ENCODE data around the gene CACNA1G.

The CACNA1G gene

DNA sequence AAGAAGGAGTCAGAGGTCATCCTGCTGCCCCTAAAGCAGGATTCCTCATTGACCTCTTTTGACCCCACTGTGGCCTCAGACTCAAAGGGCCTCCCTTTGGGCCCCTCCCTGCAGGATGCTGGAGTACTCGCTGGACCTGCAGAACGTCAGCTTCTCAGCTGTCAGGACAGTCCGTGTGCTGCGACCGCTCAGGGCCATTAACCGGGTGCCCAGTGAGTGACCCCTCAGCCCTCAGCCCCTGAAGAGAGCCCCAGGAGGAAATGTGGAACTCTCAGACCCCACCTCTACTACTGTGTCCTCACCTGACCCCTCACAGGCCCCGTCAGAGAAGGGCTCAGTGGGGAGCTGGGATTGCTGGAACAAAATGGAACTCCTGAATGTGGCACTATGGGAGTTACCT lies 9.1 kb downstream of the CACNA1G start:
- TF ChIP-seq TAF1 (IDR thresholded peaks at IDR 0.05; ENCODE audit: borderline replicate concordance, insufficient read depth, low read length) (no peak), REST (IDR thresholded peaks at IDR 0.05; ENCODE audit: insufficient read depth in 1 of 2, low read depth in 2 of 2, low read length in 2 of 2) (no peak), SIN3A (IDR thresholded peaks at IDR 0.05; ENCODE audit: borderline replicate concordance, insufficient read depth, low read length) (no peak), POLR2AphosphoS5 (IDR thresholded peaks at IDR 0.05; ENCODE audit: low read depth, low read length) (no peak), FOXP2 (optimal IDR thresholded peaks at IDR 0.05; ENCODE audit: borderline replicate concordance, extremely low read depth, extremely low read length, insufficient read depth) (no peak)

DNA sequence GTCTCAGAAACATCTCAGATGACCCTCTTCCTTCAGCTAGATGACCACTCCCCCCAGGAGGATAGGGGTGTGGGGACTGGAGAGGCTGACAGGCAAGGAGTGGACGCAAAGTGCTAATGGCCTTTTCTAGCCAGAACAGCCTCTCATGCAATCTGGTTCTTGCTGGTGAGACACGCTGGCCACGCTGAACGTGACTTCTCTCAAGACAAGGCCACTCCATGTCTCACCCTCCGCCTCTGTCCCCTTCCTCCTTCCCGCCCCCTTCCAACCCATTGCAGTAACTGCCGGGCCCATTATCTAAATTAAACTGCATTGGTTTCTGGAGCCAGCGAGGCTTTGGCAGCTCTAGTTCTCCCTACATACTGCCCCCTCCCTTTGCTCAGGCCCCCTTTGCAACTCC lies 9.5 kb downstream of the CACNA1G start:
- TF ChIP-seq SIN3A (IDR thresholded peaks at IDR 0.05; ENCODE audit: borderline replicate concordance, insufficient read depth, low read length), result no peak
- no peak for TF ChIP-seq TAF1 (IDR thresholded peaks at IDR 0.05; ENCODE audit: borderline replicate concordance, insufficient read depth, low read length)
- no peak for TF ChIP-seq FOXP2 (optimal IDR thresholded peaks at IDR 0.05; ENCODE audit: borderline replicate concordance, extremely low read depth, extremely low read length, insufficient read depth)
- TF ChIP-seq POLR2AphosphoS5 (IDR thresholded peaks at IDR 0.05; ENCODE audit: low read depth, low read length), result no peak
- no peak for TF ChIP-seq REST (IDR thresholded peaks at IDR 0.05; ENCODE audit: insufficient read depth in 1 of 2, low read depth in 2 of 2, low read length in 2 of 2)

GRCh38 chr17:50570528-50570927 lies 10.0 kb downstream of the CACNA1G start:
- TF ChIP-seq TAF1 (IDR thresholded peaks at IDR 0.05; ENCODE audit: borderline replicate concordance, insufficient read depth, low read length) (no peak), POLR2AphosphoS5 (IDR thresholded peaks at IDR 0.05; ENCODE audit: low read depth, low read length) (no peak), FOXP2 (optimal IDR thresholded peaks at IDR 0.05; ENCODE audit: borderline replicate concordance, extremely low read depth, extremely low read length, insufficient read depth) (no peak), REST (IDR thresholded peaks at IDR 0.05; ENCODE audit: insufficient read depth in 1 of 2, low read depth in 2 of 2, low read length in 2 of 2) (no peak), SIN3A (IDR thresholded peaks at IDR 0.05; ENCODE audit: borderline replicate concordance, insufficient read depth, low read length) (no peak)

- TF ChIP-seq TAF1 (IDR thresholded peaks at IDR 0.05; ENCODE audit: borderline replicate concordance, insufficient read depth, low read length), result no peak
- TF ChIP-seq POLR2AphosphoS5 (IDR thresholded peaks at IDR 0.05; ENCODE audit: low read depth, low read length), result no peak
- no peak for TF ChIP-seq FOXP2 (optimal IDR thresholded peaks at IDR 0.05; ENCODE audit: borderline replicate concordance, extremely low read depth, extremely low read length, insufficient read depth)
- no peak for TF ChIP-seq SIN3A (IDR thresholded peaks at IDR 0.05; ENCODE audit: borderline replicate concordance, insufficient read depth, low read length)
- TF ChIP-seq REST (IDR thresholded peaks at IDR 0.05; ENCODE audit: insufficient read depth in 1 of 2, low read depth in 2 of 2, low read length in 2 of 2), result no peak
Observed at GRCh38 chr17:50571681-50572080, 11.2 kb downstream of the CACNA1G start.

GRCh38 chr17:50572541-50572940 lies 12.0 kb downstream of the CACNA1G start:
- TF ChIP-seq POLR2AphosphoS5 (IDR thresholded peaks at IDR 0.05; ENCODE audit: low read depth, low read length), result no peak
- no peak for TF ChIP-seq FOXP2 (optimal IDR thresholded peaks at IDR 0.05; ENCODE audit: borderline replicate concordance, extremely low read depth, extremely low read length, insufficient read depth)
- no peak for TF ChIP-seq REST (IDR thresholded peaks at IDR 0.05; ENCODE audit: insufficient read depth in 1 of 2, low read depth in 2 of 2, low read length in 2 of 2)

Measured in PFSK-1 (cell line).